ENCODE measurements around the gene AQP12B.

- no peak for TF ChIP-seq CTCF (IDR thresholded peaks at IDR 0.05)
- no peak for TF ChIP-seq POLR2A (IDR thresholded peaks at IDR 0.05)
These were observed 48.5 kb upstream of the AQP12B start for GRCh38 chr2:240731178-240731545.

Data from right lobe of liver (tissue), 4 donors.